ENCODE data around the gene VAV2. TPM values are rescaled to one million over a fixed set of nuclear protein-coding genes. Genes with fewer than 3 reads are reported as not detected.

The VAV2 gene
- polyA plus RNA-seq, 4 donors = 26.7 to 45.7 (median 36.2) TPM

- FAIRE-seq (no peak), DNase-seq (peak; percentile 95 to 99)
- H3K9me3 ChIP-seq (ENCODE audit: control insufficient read depth in 2 of 2, insufficient read depth in 1 of 2, low read depth in 1 of 2, low read length in 1 of 2) = no peaks in the 10 kb centered on the region
Measured at GRCh38 chr9:133971981-133972941, 19.9 kb downstream of the VAV2 start.

DNA sequence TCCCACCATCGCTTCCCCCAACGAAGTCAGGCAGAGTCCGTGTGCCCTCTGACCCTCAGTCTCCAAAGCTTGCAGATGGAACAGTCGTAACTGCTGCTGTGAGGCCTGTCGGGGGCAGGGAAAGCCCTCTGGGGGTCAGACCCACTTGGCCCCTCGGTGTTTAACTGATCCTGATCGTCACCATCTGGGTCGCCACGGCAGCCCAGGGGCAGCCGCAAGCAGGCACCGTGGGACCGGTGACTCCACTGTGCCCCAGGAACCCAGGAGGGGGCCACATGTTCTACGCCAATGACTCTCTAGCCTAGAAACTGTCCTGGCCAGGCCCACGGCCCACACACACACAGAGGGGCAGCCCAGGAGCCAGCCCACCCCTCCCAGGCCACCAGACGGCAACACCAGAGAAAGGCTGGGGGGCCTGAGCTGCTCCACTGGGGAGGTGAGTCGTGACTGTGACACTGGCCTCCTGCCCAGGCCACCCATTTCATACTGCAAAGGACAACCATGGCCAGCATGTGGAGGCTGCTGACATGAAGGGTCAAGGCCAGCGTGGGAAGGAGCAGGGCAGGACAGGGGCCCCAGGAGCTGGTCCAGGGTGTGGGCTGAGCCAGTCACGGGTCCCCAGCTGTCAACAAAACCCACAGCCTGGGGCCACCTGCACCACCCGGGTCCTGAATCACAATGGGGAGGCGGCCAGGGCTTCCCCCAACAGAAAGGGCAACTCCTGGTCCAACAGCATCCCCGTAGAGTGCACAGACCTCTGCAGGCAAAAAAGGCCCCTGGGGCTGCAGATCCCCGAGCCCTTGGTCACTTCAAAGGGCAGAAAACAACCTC lies 20.8 kb downstream of the VAV2 start:
- H3K9me3 ChIP-seq (ENCODE audit: control insufficient read depth in 2 of 2, insufficient read depth in 1 of 2, low read depth in 1 of 2, low read length in 1 of 2) = no peaks in the 10 kb centered on the region
- FAIRE-seq (no peak), DNase-seq (peak in 1 of 2 donors; percentile 15)
- H3K27me3 ChIP-seq (ENCODE audit: control insufficient read depth in 3 of 3, insufficient read depth in 3 of 3, low read length in 3 of 3) = no peaks in the 10 kb centered on the region
- peaks cover 0 to 47% (median 0%) of the 10 kb centered on the region in 3 donors for H3K36me3 ChIP-seq (ENCODE audit: control insufficient read depth in 3 of 3, insufficient read depth in 2 of 3, low read depth in 1 of 3, low read length in 3 of 3)
- 58 to 68% (median 58%) methylated on average over 22 of the region's 22 CpGs for WGBS, 3 donors
- peak overlapping the region; percentile 10 to 90 (median 83) for H3K27ac ChIP-seq (ENCODE audit: low read depth in 1 of 3, low read length in 2 of 3)
- H3K4me3 ChIP-seq (ENCODE audit: low read depth in 1 of 3, low read length in 3 of 3) = no peak overlapping the region
- peaks cover 2 to 50% (median 11%) of the 10 kb centered on the region in 3 donors for H3K4me1 ChIP-seq (ENCODE audit: control insufficient read depth in 3 of 3, insufficient read depth in 2 of 3, low read depth in 1 of 3, low read length in 2 of 3)

More at GRCh38 chr9:133971981-133972941, 19.9 kb downstream of the VAV2 start:
- peaks cover 0 to 51% (median 0%) of the 10 kb centered on the region in 3 donors for H3K36me3 ChIP-seq (ENCODE audit: control insufficient read depth in 3 of 3, insufficient read depth in 2 of 3, low read depth in 1 of 3, low read length in 3 of 3)
- WGBS, 3 donors = 11 to 71% (median 36%) methylated on average over 29 to 30 of the region's 30 CpGs
- H3K27me3 ChIP-seq (ENCODE audit: control insufficient read depth in 3 of 3, insufficient read depth in 3 of 3, low read length in 3 of 3) = no peaks in the 10 kb centered on the region
- peaks cover 2 to 56% (median 11%) of the 10 kb centered on the region in 3 donors for H3K4me1 ChIP-seq (ENCODE audit: control insufficient read depth in 3 of 3, insufficient read depth in 2 of 3, low read depth in 1 of 3, low read length in 2 of 3)
- H3K27ac ChIP-seq (ENCODE audit: low read depth in 1 of 3, low read length in 2 of 3) = peak overlapping the region; percentile 46 to 95 (median 83)
- H3K4me3 ChIP-seq (ENCODE audit: low read depth in 1 of 3, low read length in 3 of 3) = no peak overlapping the region

- peaks cover 2 to 50% (median 11%) of the 10 kb centered on the region in 3 donors for H3K4me1 ChIP-seq (ENCODE audit: control insufficient read depth in 3 of 3, insufficient read depth in 2 of 3, low read depth in 1 of 3, low read length in 2 of 3)
- no peaks in the 10 kb centered on the region for H3K9me3 ChIP-seq (ENCODE audit: control insufficient read depth in 2 of 2, insufficient read depth in 1 of 2, low read depth in 1 of 2, low read length in 1 of 2)
- DNase-seq (no peak), FAIRE-seq (no peak)
- H3K27me3 ChIP-seq (ENCODE audit: control insufficient read depth in 3 of 3, insufficient read depth in 3 of 3, low read length in 3 of 3) = no peaks in the 10 kb centered on the region
- peaks cover 0 to 45% (median 0%) of the 10 kb centered on the region in 3 donors for H3K36me3 ChIP-seq (ENCODE audit: control insufficient read depth in 3 of 3, insufficient read depth in 2 of 3, low read depth in 1 of 3, low read length in 3 of 3)
- WGBS, 3 donors = 65 to 74% (median 67%) methylated on average over 6 of the region's 6 CpGs
- no peak overlapping the region for H3K4me3 ChIP-seq (ENCODE audit: low read depth in 1 of 3, low read length in 3 of 3)
- no peak overlapping the region for H3K27ac ChIP-seq (ENCODE audit: low read depth in 1 of 3, low read length in 2 of 3)
Measured at GRCh38 chr9:133970581-133971058, 21.5 kb downstream of the VAV2 start.

DNA sequence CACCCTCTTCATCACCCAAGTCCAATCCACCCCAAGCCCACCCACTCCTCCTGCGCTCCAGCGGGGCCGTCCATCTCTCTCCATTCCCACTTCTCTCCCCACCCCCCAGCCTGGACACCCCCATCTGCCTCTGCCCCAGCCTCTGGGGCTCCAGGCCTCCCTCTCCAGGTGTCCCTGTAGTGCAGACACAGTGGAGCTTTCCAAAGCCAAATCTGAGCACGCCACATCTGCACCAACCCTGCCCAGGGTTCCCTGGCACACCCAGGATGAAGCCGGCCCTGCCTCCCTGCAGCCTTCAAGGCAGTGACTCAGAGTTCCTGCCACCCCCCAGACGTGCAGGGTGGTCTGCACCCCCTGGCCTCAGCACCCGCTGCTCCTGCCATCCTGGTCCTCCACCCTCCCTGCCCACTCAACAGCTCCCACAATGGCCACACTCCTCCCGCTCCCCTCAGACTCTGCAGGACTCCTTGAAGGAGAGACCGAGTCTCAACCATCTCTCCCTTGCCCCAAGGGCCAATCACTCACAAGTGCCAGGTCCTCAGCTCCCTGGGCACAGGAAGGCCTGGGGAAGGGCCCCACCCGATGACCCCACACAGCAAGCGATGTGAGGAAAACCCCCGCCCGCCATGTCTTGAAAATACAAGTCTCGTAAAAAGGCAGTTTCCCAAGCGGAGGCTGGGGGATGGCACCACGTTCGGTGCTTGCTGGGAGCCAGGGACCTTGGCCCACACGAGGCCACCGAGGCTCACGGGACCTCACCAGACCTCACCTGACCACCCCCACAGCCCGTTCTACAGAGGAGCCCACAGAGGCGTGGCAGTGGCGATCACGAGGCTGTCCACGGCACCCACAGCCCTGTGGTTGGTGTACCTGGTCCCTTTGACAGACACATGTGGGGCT lies 22.2 kb downstream of the VAV2 start:
- Histone ChIP-seq H3K27me3 (ENCODE audit: control insufficient read depth in 3 of 3, insufficient read depth in 3 of 3, low read length in 3 of 3) (no peaks in the 10 kb centered on the region), H3K4me1 (ENCODE audit: control insufficient read depth in 3 of 3, insufficient read depth in 2 of 3, low read depth in 1 of 3, low read length in 2 of 3) (peaks cover 2 to 49% (median 11%) of the 10 kb centered on the region in 3 donors), H3K27ac (ENCODE audit: low read depth in 1 of 3, low read length in 2 of 3) (no peak overlapping the region), H3K4me3 (ENCODE audit: low read depth in 1 of 3, low read length in 3 of 3) (no peak overlapping the region), H3K9me3 (ENCODE audit: control insufficient read depth in 2 of 2, insufficient read depth in 1 of 2, low read depth in 1 of 2, low read length in 1 of 2) (peaks cover 0 to 4% of the 10 kb centered on the region in 2 donors), H3K36me3 (ENCODE audit: control insufficient read depth in 3 of 3, insufficient read depth in 2 of 3, low read depth in 1 of 3, low read length in 3 of 3) (peaks cover 0 to 38% (median 0%) of the 10 kb centered on the region in 3 donors)
- whole genome bisulfite sequencing, 3 donors = 81 to 93% (median 85%) methylated on average over 17 to 25 of the region's 25 CpGs
- no peak for DNase-seq
- no peak for FAIRE-seq

GRCh38 chr9:133968966-133969617 lies 23.0 kb downstream of the VAV2 start:
- WGBS, 3 donors = 79 to 94% (median 88%) methylated on average over 21 to 22 of the region's 22 CpGs
- no peak for DNase-seq
- no peak for FAIRE-seq

GRCh38 chr9:133968428-133968827 lies 23.7 kb downstream of the VAV2 start:
- 86 to 91% (median 90%) methylated on average over 11 to 12 of the region's 12 CpGs for WGBS, 3 donors
- FAIRE-seq (no peak), DNase-seq (no peak)
- H3K4me1 ChIP-seq (ENCODE audit: control insufficient read depth in 3 of 3, insufficient read depth in 2 of 3, low read depth in 1 of 3, low read length in 2 of 3) = peaks cover 2 to 34% (median 8%) of the 10 kb centered on the region in 3 donors
- H3K9me3 ChIP-seq (ENCODE audit: control insufficient read depth in 2 of 2, insufficient read depth in 1 of 2, low read depth in 1 of 2, low read length in 1 of 2) = peaks cover 0 to 10% of the 10 kb centered on the region in 2 donors
- no peak overlapping the region for H3K27ac ChIP-seq (ENCODE audit: low read depth in 1 of 3, low read length in 2 of 3)
- H3K36me3 ChIP-seq (ENCODE audit: control insufficient read depth in 3 of 3, insufficient read depth in 2 of 3, low read depth in 1 of 3, low read length in 3 of 3) = peaks cover 0 to 29% (median 0%) of the 10 kb centered on the region in 3 donors
- no peak overlapping the region for H3K4me3 ChIP-seq (ENCODE audit: low read depth in 1 of 3, low read length in 3 of 3)
- no peaks in the 10 kb centered on the region for H3K27me3 ChIP-seq (ENCODE audit: control insufficient read depth in 3 of 3, insufficient read depth in 3 of 3, low read length in 3 of 3)

More at GRCh38 chr9:133968966-133969617, 23.0 kb downstream of the VAV2 start:
- Histone ChIP-seq H3K27ac (ENCODE audit: low read depth in 1 of 3, low read length in 2 of 3) (no peak overlapping the region), H3K36me3 (ENCODE audit: control insufficient read depth in 3 of 3, insufficient read depth in 2 of 3, low read depth in 1 of 3, low read length in 3 of 3) (peaks cover 0 to 31% (median 0%) of the 10 kb centered on the region in 3 donors), H3K4me1 (ENCODE audit: control insufficient read depth in 3 of 3, insufficient read depth in 2 of 3, low read depth in 1 of 3, low read length in 2 of 3) (peaks cover 2 to 41% (median 11%) of the 10 kb centered on the region in 3 donors), H3K4me3 (ENCODE audit: low read depth in 1 of 3, low read length in 3 of 3) (no peak overlapping the region), H3K27me3 (ENCODE audit: control insufficient read depth in 3 of 3, insufficient read depth in 3 of 3, low read length in 3 of 3) (no peaks in the 10 kb centered on the region), H3K9me3 (ENCODE audit: control insufficient read depth in 2 of 2, insufficient read depth in 1 of 2, low read depth in 1 of 2, low read length in 1 of 2) (peaks cover 0 to 8% of the 10 kb centered on the region in 2 donors)

GRCh38 chr9:133967024-133967741 lies 24.9 kb downstream of the VAV2 start:
- DNase-seq (no peak), FAIRE-seq (no peak)
- Histone ChIP-seq H3K36me3 (ENCODE audit: control insufficient read depth in 3 of 3, insufficient read depth in 2 of 3, low read depth in 1 of 3, low read length in 3 of 3) (peaks cover 0 to 27% (median 0%) of the 10 kb centered on the region in 3 donors), H3K9me3 (ENCODE audit: control insufficient read depth in 2 of 2, insufficient read depth in 1 of 2, low read depth in 1 of 2, low read length in 1 of 2) (peaks cover 0 to 10% of the 10 kb centered on the region in 2 donors), H3K27ac (ENCODE audit: low read depth in 1 of 3, low read length in 2 of 3) (no peak overlapping the region), H3K4me3 (ENCODE audit: low read depth in 1 of 3, low read length in 3 of 3) (no peak overlapping the region), H3K27me3 (ENCODE audit: control insufficient read depth in 3 of 3, insufficient read depth in 3 of 3, low read length in 3 of 3) (no peaks in the 10 kb centered on the region), H3K4me1 (ENCODE audit: control insufficient read depth in 3 of 3, insufficient read depth in 2 of 3, low read depth in 1 of 3, low read length in 2 of 3) (peaks cover 2 to 22% (median 3%) of the 10 kb centered on the region in 3 donors)
- WGBS, 3 donors = 79 to 86% (median 80%) methylated on average over 7 of the region's 7 CpGs

Measured in small intestine (tissue), 7 donors.